Heart left ventricle (tissue), 13 donors: Measurements from ENCODE around the gene NUP42.

Experiments used
- POLR2A ChIP-seq, 2 donors: fragments of 450-650 bp; IDR thresholded peaks; one replicate each; pipeline ENCODE4 v1.6.1; 2017; ENCODE audit warnings: antibody characterized with exemption in 2 of 2, mild to moderate bottlenecking in 2 of 2, moderate library complexity in 2 of 2
- TF ChIP-seq, protein P1 (sequence below), 12 donors: fragments of 200-600 bp; sonication (generic) in 4 of 12; IDR thresholded peaks; one replicate each; pipeline versions ENCODE4 v1.5.0 to v1.8.0; 2018 to 2022; ENCODE audit warnings: antibody characterized with exemption in 12 of 12, mild to moderate bottlenecking in 5 of 12
- donor health status: ischemic (EF 13 %, LVEDD 7.1; RV severe dilation, severe dysfunction).
- donor health status: DM: no; HTN: yes; CAD: no.
- donor health status: DM: no; HTN: no; CAD: no.
- donor health status: ischemic (EF 25% LVEDD 6.9; RV normal size, moderate dysfunction).
- donor health status: ischemic (EF 25% LVEDD 5.7; RV mildly dilated, moderate dysfunction).
- donor health status: ischemic (EF 35%, LVEDD 5.7; RV mildly dilated, moderate dysfunction).
- donor health status: nonischemic (EF 11% LVEDD 7.7; RV severe dilation, severe dysfunction).
- donor health status: DM: yes; HTN: yes; CAD: no.
- donor health status: PGD.
- donor health status: ischemic (EF 29% LVEDD 5.4; RV normal size, mild dysfunction).
- donor health status: nonischemic (EF 23%, LVEDD 6.1; RV moderate dilation, normal function).

DNA sequence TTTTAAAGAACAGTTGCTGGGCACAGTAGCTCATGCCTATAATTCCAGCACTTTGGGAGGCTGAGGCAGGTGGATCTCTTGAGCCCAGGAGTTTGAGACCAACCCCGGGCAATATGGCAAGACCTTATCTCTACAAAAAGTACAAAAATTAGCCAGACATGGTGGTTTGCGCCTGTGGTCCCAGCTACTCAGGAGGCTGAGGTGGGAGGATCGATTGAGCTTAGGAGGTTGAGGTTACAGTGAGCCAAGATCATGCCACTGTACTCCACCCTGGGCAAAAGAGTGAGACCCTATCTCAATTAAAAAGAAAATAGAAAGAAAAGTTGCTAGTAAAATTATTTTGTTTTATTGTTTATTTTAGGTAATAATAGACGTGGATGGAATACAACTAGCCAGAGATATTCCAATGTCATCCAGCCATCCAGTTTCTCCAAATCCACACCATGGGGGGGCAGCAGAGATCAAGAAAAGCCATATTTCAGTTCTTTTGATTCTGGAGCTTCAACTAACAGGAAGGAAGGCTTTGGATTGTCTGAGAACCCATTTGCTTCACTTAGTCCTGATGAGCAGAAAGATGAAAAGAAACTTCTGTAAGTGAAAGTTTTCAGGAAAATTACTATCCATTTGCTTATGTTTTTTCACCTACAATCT, 3.0 kb downstream of the NUP42 start:
- TF ChIP-seq, protein P1, sequence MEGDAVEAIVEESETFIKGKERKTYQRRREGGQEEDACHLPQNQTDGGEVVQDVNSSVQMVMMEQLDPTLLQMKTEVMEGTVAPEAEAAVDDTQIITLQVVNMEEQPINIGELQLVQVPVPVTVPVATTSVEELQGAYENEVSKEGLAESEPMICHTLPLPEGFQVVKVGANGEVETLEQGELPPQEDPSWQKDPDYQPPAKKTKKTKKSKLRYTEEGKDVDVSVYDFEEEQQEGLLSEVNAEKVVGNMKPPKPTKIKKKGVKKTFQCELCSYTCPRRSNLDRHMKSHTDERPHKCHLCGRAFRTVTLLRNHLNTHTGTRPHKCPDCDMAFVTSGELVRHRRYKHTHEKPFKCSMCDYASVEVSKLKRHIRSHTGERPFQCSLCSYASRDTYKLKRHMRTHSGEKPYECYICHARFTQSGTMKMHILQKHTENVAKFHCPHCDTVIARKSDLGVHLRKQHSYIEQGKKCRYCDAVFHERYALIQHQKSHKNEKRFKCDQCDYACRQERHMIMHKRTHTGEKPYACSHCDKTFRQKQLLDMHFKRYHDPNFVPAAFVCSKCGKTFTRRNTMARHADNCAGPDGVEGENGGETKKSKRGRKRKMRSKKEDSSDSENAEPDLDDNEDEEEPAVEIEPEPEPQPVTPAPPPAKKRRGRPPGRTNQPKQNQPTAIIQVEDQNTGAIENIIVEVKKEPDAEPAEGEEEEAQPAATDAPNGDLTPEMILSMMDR (IDR thresholded peaks at IDR 0.05) = peak; percentile 31 to 68 (median 52)
- TF ChIP-seq POLR2A (IDR thresholded peaks at IDR 0.05) = no peak
